ENCODE results near the gene MED25.
A peak's percentile ranks its signal among the peaks of the same experiment; 100 is the strongest.

MED25 gene

DNA sequence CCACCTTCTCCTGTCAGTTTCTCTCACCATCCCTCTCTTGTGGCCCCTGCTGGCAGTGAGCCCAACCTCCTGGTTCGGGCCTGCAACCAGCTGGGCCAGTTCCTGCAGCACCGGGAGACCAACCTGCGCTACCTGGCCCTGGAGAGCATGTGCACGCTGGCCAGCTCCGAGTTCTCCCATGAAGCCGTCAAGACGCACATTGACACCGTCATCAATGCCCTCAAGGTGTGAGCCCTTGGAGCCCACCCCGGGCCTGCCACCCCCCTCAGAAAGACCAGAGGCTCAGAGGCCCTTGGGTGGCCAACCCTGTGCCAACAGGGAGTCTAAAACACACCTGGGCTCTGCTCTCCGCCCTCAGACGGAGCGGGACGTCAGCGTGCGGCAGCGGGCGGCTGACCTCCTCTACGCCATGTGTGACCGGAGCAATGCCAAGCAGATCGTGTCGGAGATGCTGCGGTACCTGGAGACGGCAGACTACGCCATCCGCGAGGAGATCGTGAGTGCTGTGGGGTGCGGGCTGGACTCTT lies 18.8 kb upstream of the MED25 start:
- no peak for DNase-seq

GRCh38 chr19:49799798-49800376 lies 18.2 kb upstream of the MED25 start:
- no peak for DNase-seq

DNA sequence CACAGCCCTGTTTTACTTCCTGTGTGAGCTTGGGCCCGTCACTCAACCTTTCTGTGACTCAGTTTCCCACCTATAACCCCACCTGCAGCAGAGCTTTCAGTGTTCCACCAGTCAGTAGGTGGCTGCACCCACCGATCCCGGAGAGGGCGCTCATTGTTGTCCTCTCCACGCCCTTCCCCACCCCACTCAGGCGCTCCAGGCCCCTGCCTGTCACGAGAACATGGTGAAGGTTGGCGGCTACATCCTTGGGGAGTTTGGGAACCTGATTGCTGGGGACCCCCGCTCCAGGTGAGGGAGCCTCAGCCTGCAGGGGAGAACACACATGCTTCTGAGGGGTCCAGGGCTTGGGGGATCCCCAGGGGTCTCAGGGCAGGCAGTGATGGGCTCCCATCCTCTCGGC lies 17.3 kb upstream of the MED25 start:
- DNase-seq: no peak

DNA sequence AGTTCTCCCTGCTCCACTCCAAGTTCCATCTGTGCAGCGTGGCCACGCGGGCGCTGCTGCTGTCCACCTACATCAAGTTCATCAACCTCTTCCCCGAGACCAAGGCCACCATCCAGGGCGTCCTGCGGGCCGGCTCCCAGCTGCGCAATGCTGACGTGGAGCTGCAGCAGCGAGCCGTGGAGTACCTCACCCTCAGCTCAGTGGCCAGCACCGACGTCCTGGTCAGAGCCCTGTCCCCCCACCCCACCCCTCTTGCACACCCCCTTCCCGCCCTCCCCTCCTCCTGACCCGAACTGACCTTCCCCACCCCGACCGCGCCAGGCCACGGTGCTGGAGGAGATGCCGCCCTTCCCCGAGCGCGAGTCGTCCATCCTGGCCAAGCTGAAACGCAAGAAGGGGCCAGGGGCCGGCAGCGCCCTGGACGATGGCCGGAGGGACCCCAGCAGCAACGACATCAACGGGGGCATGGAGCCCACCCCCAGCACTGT lies 16.6 kb upstream of the MED25 start:
- no peak for DNase-seq

- peak; percentile 41 for DNase-seq
Observed at GRCh38 chr19:49801966-49802661, 16.0 kb upstream of the MED25 start.

DNA sequence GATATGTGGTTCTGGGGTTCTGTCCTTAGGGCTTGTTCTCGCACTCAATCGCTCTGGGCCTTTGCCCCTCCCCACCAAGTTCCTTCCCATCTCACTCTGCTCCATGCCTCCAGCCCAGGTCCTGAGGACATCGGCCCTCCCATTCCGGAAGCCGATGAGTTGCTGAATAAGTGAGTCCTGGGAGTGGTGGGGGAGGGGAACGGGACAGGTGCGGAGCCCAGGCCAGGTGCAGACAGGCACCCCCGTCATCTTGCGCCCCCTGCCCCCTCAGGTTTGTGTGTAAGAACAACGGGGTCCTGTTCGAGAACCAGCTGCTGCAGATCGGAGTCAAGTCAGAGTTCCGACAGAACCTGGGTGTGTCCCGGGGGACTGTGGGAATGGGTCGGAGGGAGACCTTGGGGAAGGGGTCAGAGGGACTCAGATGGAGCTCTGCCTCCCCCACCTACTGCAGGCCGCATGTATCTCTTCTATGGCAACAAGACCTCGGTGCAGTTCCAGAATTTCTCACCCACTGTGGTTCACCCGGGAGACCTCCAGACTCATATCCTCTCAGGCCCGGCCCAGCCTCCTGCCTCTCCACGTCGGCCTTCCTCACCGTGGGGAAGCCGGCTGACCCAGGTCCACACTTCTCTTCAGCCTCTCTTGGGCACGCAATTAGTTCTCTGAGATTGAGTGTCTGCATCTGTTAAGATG lies 15.1 kb upstream of the MED25 start:
- no peak for DNase-seq

GRCh38 chr19:49803529-49803856 lies 14.6 kb upstream of the MED25 start:
- no peak for DNase-seq

- no peak for DNase-seq
Observed at GRCh38 chr19:49805822-49806619, 12.1 kb upstream of the MED25 start.

- DNase-seq: no peak
Observed at GRCh38 chr19:49806620-49806959, 11.5 kb upstream of the MED25 start.

- DNase-seq: peak; percentile 23
Observed at GRCh38 chr19:49807058-49807903, 10.8 kb upstream of the MED25 start.

DNA sequence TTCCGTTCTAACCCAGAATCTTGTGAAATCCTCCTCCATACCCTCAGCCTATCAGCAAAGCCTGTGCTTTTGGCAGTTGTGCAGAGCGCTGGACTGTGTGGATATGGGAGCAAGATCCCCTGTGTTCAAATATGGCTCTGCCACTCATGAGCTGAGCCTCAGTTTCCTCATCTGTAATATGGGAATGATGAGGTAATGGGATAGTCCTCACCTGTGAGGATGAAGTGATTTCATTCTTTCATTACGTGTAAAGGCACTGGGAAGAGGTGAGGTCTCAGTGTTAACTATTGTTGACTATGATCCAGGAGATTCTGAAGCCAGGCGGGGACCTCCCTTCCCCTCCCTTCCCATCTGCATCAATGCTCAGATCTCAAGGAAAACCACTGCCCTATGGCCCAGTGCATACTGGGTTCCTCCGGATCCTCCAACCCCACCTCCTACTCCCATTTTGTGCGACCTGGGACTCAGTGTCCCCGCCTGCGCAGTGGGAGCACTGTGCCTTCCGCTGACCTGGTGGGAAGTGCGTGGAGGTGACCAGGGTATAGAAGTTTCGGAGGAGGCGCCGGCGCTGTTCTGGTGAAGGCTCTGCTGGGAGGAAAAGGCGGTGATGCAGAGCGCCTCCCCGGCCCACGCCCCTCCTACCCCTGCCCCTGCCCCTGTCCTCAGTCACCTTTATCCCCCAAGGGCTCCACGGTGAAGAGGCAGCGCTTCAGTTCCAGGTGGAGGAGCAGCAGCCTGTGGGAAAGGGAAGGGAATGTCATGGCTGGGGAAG lies 10.0 kb upstream of the MED25 start:
- no peak for DNase-seq

- DNase-seq: peak; percentile 82
Observed at GRCh38 chr19:49808711-49809159, 9.4 kb upstream of the MED25 start.

- peak; percentile 81 for DNase-seq
Observed at GRCh38 chr19:49809160-49809940, 8.7 kb upstream of the MED25 start.

GRCh38 chr19:49809941-49810389 lies 8.1 kb upstream of the MED25 start:
- no peak for DNase-seq

DNA sequence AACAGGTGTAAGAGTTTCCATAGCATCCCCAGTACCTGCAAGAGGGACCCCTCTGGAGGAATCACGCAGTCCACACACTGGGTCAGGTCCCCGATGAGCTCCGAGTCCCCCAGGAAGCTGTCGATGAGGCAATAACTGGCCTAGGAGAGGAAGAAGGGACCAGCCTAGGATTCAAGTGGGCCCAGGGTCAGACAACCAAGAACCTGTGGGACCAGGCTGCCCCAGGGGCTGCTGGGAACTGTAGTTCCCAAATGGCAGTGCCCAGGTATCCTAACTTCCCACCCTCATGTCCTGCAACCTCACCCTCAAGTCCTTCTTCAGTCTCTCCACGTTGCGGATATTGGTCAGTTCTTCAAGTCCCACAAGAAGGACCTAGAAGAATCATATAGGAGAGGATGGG lies 6.8 kb upstream of the MED25 start:
- no peak for DNase-seq

DNA sequence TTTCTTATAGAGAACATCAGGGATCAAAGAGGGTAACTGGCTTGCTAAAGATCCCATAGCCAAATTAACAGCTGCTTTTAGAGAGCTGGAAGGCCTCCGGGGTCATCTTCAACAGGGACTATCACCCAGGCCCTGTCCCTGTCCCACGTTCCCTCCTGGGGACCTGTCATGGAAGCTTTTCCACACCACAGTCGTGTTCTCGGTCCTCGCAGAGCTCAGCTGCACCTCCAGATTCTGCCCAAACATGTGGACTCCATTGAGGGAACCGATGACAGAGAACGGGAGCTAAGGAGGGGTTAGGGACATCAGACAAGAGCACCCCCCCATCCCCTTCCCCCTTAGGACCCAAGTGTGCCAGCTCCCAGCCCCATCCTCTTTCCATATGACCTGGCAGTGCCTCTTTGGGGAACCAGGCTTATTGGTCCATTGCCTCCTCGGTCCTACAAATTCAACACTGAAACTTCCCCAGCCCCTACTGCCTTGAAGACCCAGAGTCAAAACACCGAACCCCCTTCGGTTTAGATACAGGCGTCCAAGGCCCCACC lies 5.6 kb upstream of the MED25 start:
- no peak for DNase-seq

- DNase-seq: peak; percentile 99
Observed at GRCh38 chr19:49812997-49813861, 4.9 kb upstream of the MED25 start, which contains the start of gene FUZ. TSS of gene FUZ (minus strand) at chr19:49813292. CDS start at chr19:49813106, 186 bp downstream.

DNA sequence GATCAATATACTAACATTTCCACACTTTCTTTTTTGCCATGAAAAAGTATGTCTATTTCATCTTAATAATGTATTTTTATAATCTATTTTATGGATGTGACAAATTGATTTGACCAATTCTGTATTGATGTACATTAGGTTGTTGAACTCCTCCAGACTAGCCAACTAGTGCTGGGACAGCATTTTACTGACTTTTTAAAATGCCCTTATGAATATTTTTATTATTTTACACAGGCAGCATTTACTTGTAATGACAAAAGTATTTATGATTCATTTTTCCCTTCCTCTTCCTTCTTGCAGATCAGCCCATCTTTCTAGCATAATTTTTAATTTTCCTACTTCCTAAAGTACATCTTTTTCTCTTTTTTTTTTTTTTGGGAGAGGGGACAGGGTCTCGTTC lies 4.1 kb upstream of the MED25 start:
- DNase-seq: no peak

GRCh38 chr19:49816590-49816989 lies 1.5 kb upstream of the MED25 start:
- no peak for DNase-seq

All from hematopoietic multipotent progenitor cell treated with erythropoietin and hydrocortisone succinate and interleukin-3 and kit ligand, for 8 days (in vitro differentiated cells).